Urothelium cell line (cell line): ENCODE measurements around the gene PROX1.

Experiments used
- DNase-seq: peaks from one replicate; pipeline ENCODE4 v3.0.0; 2011; ENCODE audit warnings: low spot score, mixed read lengths
- FAIRE-seq: peaks from 2 replicates; lab custom pipeline; 2011; peaks lifted over from hg19 to GRCh38; lab: Jason Lieb, UNC

Gene PROX1

GRCh38 chr1:214018386-214019268 lies 30.9 kb downstream of the PROX1 start:
- DNase-seq = no peak
- no peak for FAIRE-seq

GRCh38 chr1:214019499-214019898 lies 31.7 kb downstream of the PROX1 start:
- DNase-seq = no peak
- no peak for FAIRE-seq

- FAIRE-seq = no peak
These were observed 33.5 kb downstream of the PROX1 start for GRCh38 chr1:214021321-214021720.

GRCh38 chr1:214022229-214022791 lies 34.5 kb downstream of the PROX1 start:
- FAIRE-seq = no peak
- no peak for DNase-seq

More at GRCh38 chr1:214021321-214021720, 33.5 kb downstream of the PROX1 start:
- no peak for DNase-seq

GRCh38 chr1:214022810-214023425 lies 35.1 kb downstream of the PROX1 start:
- FAIRE-seq = no peak
- no peak for DNase-seq

- no peak for FAIRE-seq
These were observed 39.2 kb downstream of the PROX1 start for GRCh38 chr1:214026985-214027384.

GRCh38 chr1:214027498-214027897 lies 39.7 kb downstream of the PROX1 start:
- FAIRE-seq = no peak
- DNase-seq = no peak

More at GRCh38 chr1:214026985-214027384, 39.2 kb downstream of the PROX1 start:
- no peak for DNase-seq

- DNase-seq (no peak), FAIRE-seq (no peak)
These were observed 40.3 kb downstream of the PROX1 start for GRCh38 chr1:214028095-214028494.

GRCh38 chr1:214028649-214029406 lies 41.1 kb downstream of the PROX1 start:
- no peak for FAIRE-seq

GRCh38 chr1:214029796-214030195 lies 42.0 kb downstream of the PROX1 start:
- FAIRE-seq = no peak
- DNase-seq = no peak

More at GRCh38 chr1:214028649-214029406, 41.1 kb downstream of the PROX1 start:
- DNase-seq = no peak

- FAIRE-seq (no peak), DNase-seq (no peak)
These were observed 43.5 kb downstream of the PROX1 start for GRCh38 chr1:214031267-214031650.

- DNase-seq (no peak), FAIRE-seq (no peak)
These were observed 49.7 kb downstream of the PROX1 start for GRCh38 chr1:214037468-214037867.

- DNase-seq (no peak), FAIRE-seq (no peak)
These were observed 51.7 kb downstream of the PROX1 start for GRCh38 chr1:214039394-214040018.

GRCh38 chr1:214043167-214043566 lies 55.4 kb downstream of the PROX1 start:
- DNase-seq (no peak), FAIRE-seq (no peak)

GRCh38 chr1:214044438-214045214 lies 56.9 kb downstream of the PROX1 start:
- no peak for FAIRE-seq
- no peak for DNase-seq

GRCh38 chr1:214050513-214051401 lies 63.0 kb downstream of the PROX1 start:
- no peak for DNase-seq
- FAIRE-seq = no peak

GRCh38 chr1:214051786-214052185 lies 64.0 kb downstream of the PROX1 start:
- no peak for FAIRE-seq
- no peak for DNase-seq

GRCh38 chr1:214058076-214058475 lies 70.3 kb downstream of the PROX1 start:
- FAIRE-seq = no peak
- no peak for DNase-seq

- FAIRE-seq (no peak), DNase-seq (no peak)
These were observed 78.4 kb downstream of the PROX1 start for GRCh38 chr1:214066190-214066589.
